Activated T-helper 1 cell treated with anti-CD3 and anti-CD28 coated beads, Interleukin-12 subunit alpha, Interleukin-12 subunit beta, Interleukin-2, Interleukin-4 antibody, amounts not matched to agents 30 ng/mL and 10 ng/mL and 1 ng/mL, durations not matched to agents 14 hours and 24 hours and 36 hours (primary cell): ENCODE measurements around the gene DMAC1. TPM values are rescaled to one million over a fixed set of nuclear protein-coding genes. Genes with fewer than 3 reads are reported as not detected.

Source experiments
- DNase-seq: peaks from one replicate; pipeline ENCODE4 v3.0.0; 2021; ENCODE audit warnings: low spot score
- H3K27ac Mint-ChIP-seq: one replicate; pipeline ENCODE4 v1.8.0; 2021; ENCODE audit warnings: mild to moderate bottlenecking, mixed read lengths
- H3K27me3 Mint-ChIP-seq: one replicate; pipeline ENCODE4 v1.8.0; 2022; ENCODE audit warnings: mild to moderate bottlenecking, moderate library complexity, mixed read lengths; ENCODE audit not compliant: insufficient read depth
- H3K36me3 Mint-ChIP-seq: one replicate; pipeline ENCODE4 v1.8.0; 2021; ENCODE audit warnings: low read depth, mixed read lengths
- H3K4me1 Mint-ChIP-seq: one replicate; pipeline ENCODE4 v1.8.0; 2021; ENCODE audit warnings: low read depth, mixed read lengths
- H3K4me3 Mint-ChIP-seq: one replicate; pipeline ENCODE4 v1.8.0; 2021; ENCODE audit warnings: mild to moderate bottlenecking, moderate library complexity, mixed read lengths
- H3K9me3 Mint-ChIP-seq: one replicate; pipeline ENCODE4 v1.8.0; 2021; ENCODE audit warnings: mixed read lengths
- intact Hi-C: fragments of 100-400 bp; cut with micrococcal nuclease; formaldehyde crosslinking; loops from one replicate; pipeline ENCODE4 v1.15.1; 2024
- total RNA-seq: library from RNA; stranded (reverse); gene quantifications from 2 replicates; pipeline ENCODE4 v1.2.3, GENCODE V29; 2022

DMAC1 gene
- total RNA-seq, 1 donor from 2014 or later = 46.4 TPM

- no peak for DNase-seq
- no peak overlapping the region for H3K27ac Mint-ChIP-seq
- no peaks in the 10 kb centered on the region for H3K36me3 Mint-ChIP-seq
- H3K27me3 Mint-ChIP-seq = peaks cover 13% of the 10 kb centered on the region
- no peaks in the 10 kb centered on the region for H3K9me3 Mint-ChIP-seq
- H3K4me1 Mint-ChIP-seq = no peaks in the 10 kb centered on the region
- intact Hi-C loops = no loop called here
- H3K4me3 Mint-ChIP-seq = no peak overlapping the region
Observed at GRCh38 chr9:7778851-7779600, 20.6 kb downstream of the DMAC1 start.

- no peaks in the 10 kb centered on the region for H3K36me3 Mint-ChIP-seq
- H3K27ac Mint-ChIP-seq = no peak overlapping the region
- H3K27me3 Mint-ChIP-seq = peaks cover 15% of the 10 kb centered on the region
- no peak for DNase-seq
- intact Hi-C loops = no loop called here
- H3K4me3 Mint-ChIP-seq = no peak overlapping the region
- no peaks in the 10 kb centered on the region for H3K9me3 Mint-ChIP-seq
- H3K4me1 Mint-ChIP-seq = no peaks in the 10 kb centered on the region
Observed at GRCh38 chr9:7777771-7778170, 21.8 kb downstream of the DMAC1 start.

GRCh38 chr9:7770111-7770510, 29.5 kb downstream of the DMAC1 start:
- H3K27ac Mint-ChIP-seq = no peak overlapping the region
- H3K4me3 Mint-ChIP-seq = no peak overlapping the region
- no peaks in the 10 kb centered on the region for H3K4me1 Mint-ChIP-seq
- H3K36me3 Mint-ChIP-seq = no peaks in the 10 kb centered on the region
- intact Hi-C loops = no loop called here
- H3K9me3 Mint-ChIP-seq = peaks cover 1% of the 10 kb centered on the region
- H3K27me3 Mint-ChIP-seq = peaks cover 17% of the 10 kb centered on the region
- DNase-seq = no peak

- Mint-ChIP-seq H3K27me3 (peaks cover 4% of the 10 kb centered on the region), H3K9me3 (peaks cover 10% of the 10 kb centered on the region)
Observed at GRCh38 chr9:7762600-7762999, 37.0 kb downstream of the DMAC1 start.

GRCh38 chr9:7760014-7760415, 39.6 kb downstream of the DMAC1 start:
- peaks cover 12% of the 10 kb centered on the region for H3K36me3 Mint-ChIP-seq
- no peaks in the 10 kb centered on the region for H3K27me3 Mint-ChIP-seq
- peaks cover 29% of the 10 kb centered on the region for H3K4me1 Mint-ChIP-seq
- peaks cover 17% of the 10 kb centered on the region for H3K9me3 Mint-ChIP-seq
- no peak overlapping the region for H3K27ac Mint-ChIP-seq
- intact Hi-C loops = no loop called here
- DNase-seq = no peak
- H3K4me3 Mint-ChIP-seq = no peak overlapping the region

More at GRCh38 chr9:7762600-7762999, 37.0 kb downstream of the DMAC1 start:
- H3K36me3 Mint-ChIP-seq = peaks cover 6% of the 10 kb centered on the region
- no peak overlapping the region for H3K4me3 Mint-ChIP-seq
- intact Hi-C loops = no loop called here
- no peak for DNase-seq
- H3K27ac Mint-ChIP-seq = no peak overlapping the region
- peaks cover 7% of the 10 kb centered on the region for H3K4me1 Mint-ChIP-seq

- intact Hi-C loops = loop anchor here (1.0 kb wide), 2 partner anchors 43 to 220 kb away; partner anchors contain the start of gene DMAC1
- peaks cover 6% of the 10 kb centered on the region for H3K27me3 Mint-ChIP-seq
- peak; percentile 35 for DNase-seq
- H3K36me3 Mint-ChIP-seq = peaks cover 19% of the 10 kb centered on the region
- peak overlapping the region; percentile 0 for H3K27ac Mint-ChIP-seq
- peaks cover 39% of the 10 kb centered on the region for H3K4me1 Mint-ChIP-seq
- H3K4me3 Mint-ChIP-seq = peak overlapping the region; percentile 21
- H3K9me3 Mint-ChIP-seq = peaks cover 15% of the 10 kb centered on the region
Observed at GRCh38 chr9:7756088-7756487, 43.5 kb downstream of the DMAC1 start.

GRCh38 chr9:7752481-7752880, 47.1 kb downstream of the DMAC1 start:
- intact Hi-C loops = no loop called here

More at GRCh38 chr9:7752481-7752880, 47.1 kb downstream of the DMAC1 start:
- Mint-ChIP-seq H3K27me3 (peaks cover 15% of the 10 kb centered on the region), H3K27ac (no peak overlapping the region), H3K4me3 (no peak overlapping the region), H3K4me1 (peaks cover 31% of the 10 kb centered on the region), H3K36me3 (peaks cover 16% of the 10 kb centered on the region), H3K9me3 (peaks cover 20% of the 10 kb centered on the region)
- no peak for DNase-seq
